GM23248 (cell line): ENCODE data around the gene FAT1.

Experiments used
- EZH2 ChIP-seq: fragments of 200-600 bp; sonication (generic); IDR thresholded peaks from 2 replicates; pipeline ENCODE4 v1.6.1; 2018; ENCODE audit warnings: antibody characterized with exemption, mild to moderate bottlenecking; ENCODE audit not compliant: insufficient read depth, poor library complexity, severe bottlenecking
- EZH2phosphoT487 ChIP-seq: fragments of 200-600 bp; sonication (generic); IDR thresholded peaks from 2 replicates; pipeline ENCODE4 v1.6.1; 2018; ENCODE audit warnings: antibody characterized with exemption, moderate library complexity, mild to moderate bottlenecking, low read depth; ENCODE audit not compliant: insufficient read depth

DNA sequence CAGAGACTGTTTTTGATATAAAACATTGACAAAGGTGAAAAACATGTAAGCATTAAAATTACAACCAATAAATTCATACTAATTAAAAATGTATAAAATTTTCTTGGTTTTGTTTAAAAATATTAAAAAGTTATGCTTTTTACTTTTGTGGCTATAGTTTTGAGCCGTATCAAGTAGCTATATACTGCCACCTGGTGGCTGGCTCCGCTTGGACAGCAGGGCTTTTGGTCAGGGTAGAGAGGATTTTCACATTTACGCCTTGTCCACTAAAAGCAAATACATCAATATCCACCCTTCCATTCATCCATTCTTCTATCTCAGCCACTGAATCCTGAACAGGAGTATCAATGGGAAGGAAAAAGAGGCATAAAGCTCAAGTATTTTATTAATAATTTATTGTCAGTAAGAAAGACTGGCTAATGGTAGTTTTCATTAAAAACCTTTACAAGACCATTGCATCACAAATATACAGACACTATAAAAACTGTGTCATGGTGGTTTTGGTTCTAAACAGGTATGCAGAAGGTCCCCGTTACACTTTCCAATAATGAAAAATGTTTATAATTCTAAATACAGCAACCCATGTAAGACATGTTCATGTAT is 136.1 kb downstream of the FAT1 start:
- TF ChIP-seq EZH2 (no peak), EZH2phosphoT487 (no peak)
